CD4-positive, alpha-beta T cell treated with Interleukin-1 beta for 1 hour (primary cell): Measurements from ENCODE around the gene OR10G4.
"Not testable (repeated sequence)": the region's sequence is repeated elsewhere in the genome, so short reads cannot be mapped to it uniquely, and the experiment has no call there.

Source experiments
- DNase-seq, 2 donors: peaks; one replicate each; pipeline ENCODE4 v3.0.0-alpha.2; 2020 to 2022

OR10G4 gene

GRCh38 chr11:124012697-124013096 lies at the start of gene OR10G4:
TSS of gene OR10G4 (plus strand) at chr11:124012997. CDS start at chr11:124015575, 2,578 bp downstream.
- no peak for DNase-seq

GRCh38 chr11:123973816-123974215 lies 39.0 kb upstream of the OR10G4 start:
- no peak for DNase-seq

GRCh38 chr11:123976770-123977560 lies 35.8 kb upstream of the OR10G4 start:
- no peak for DNase-seq

GRCh38 chr11:123977731-123978347 lies 35.0 kb upstream of the OR10G4 start, which contains the start of gene OR10S1:
TSS of gene OR10S1 (minus strand) at chr11:123977781. CDS start at chr11:123977664, 117 bp downstream.
- DNase-seq: no peak

GRCh38 chr11:123979311-123979710 lies 33.5 kb upstream of the OR10G4 start:
- no peak for DNase-seq

GRCh38 chr11:123995119-123995518 lies 17.7 kb upstream of the OR10G4 start, which contains the start of gene OR10G6:
TSS of gene OR10G6 (minus strand) at chr11:123995161. CDS start at chr11:123995161, 0 bp downstream.
- no peak for DNase-seq

GRCh38 chr11:124015837-124016236 lies 3.0 kb downstream of the OR10G4 start:
- not testable (repeated sequence) for DNase-seq

GRCh38 chr11:124026498-124026897 lies 13.7 kb downstream of the OR10G4 start, which contains the start of gene OR10G8:
TSS of gene OR10G8 (plus strand) at chr11:124026798. CDS start at chr11:124029623, 2,825 bp downstream.
- DNase-seq: no peak

GRCh38 chr11:124036666-124037065 lies 23.9 kb downstream of the OR10G4 start:
- DNase-seq: no peak

GRCh38 chr11:124039557-124039956 lies 26.8 kb downstream of the OR10G4 start:
- DNase-seq: no peak

- no peak for DNase-seq
These were observed 28.5 kb downstream of the OR10G4 start, which contains the start of gene OR10G7 for GRCh38 chr11:124041254-124041653. TSS of gene OR10G7 (minus strand) at chr11:124041325. CDS start at chr11:124039001, 2,324 bp downstream.

GRCh38 chr11:124043420-124043819 lies 30.6 kb downstream of the OR10G4 start:
- no peak for DNase-seq

- no peak for DNase-seq
These were observed 38.0 kb downstream of the OR10G4 start for GRCh38 chr11:124050748-124051147.

GRCh38 chr11:124052966-124053365 lies 40.2 kb downstream of the OR10G4 start:
- no peak for DNase-seq
